ENCODE measurements around the gene NRAS.
"Not testable (repeated sequence)": the region's sequence is repeated elsewhere in the genome, so short reads cannot be mapped to it uniquely, and the experiment has no call there.

Gene NRAS

DNA sequence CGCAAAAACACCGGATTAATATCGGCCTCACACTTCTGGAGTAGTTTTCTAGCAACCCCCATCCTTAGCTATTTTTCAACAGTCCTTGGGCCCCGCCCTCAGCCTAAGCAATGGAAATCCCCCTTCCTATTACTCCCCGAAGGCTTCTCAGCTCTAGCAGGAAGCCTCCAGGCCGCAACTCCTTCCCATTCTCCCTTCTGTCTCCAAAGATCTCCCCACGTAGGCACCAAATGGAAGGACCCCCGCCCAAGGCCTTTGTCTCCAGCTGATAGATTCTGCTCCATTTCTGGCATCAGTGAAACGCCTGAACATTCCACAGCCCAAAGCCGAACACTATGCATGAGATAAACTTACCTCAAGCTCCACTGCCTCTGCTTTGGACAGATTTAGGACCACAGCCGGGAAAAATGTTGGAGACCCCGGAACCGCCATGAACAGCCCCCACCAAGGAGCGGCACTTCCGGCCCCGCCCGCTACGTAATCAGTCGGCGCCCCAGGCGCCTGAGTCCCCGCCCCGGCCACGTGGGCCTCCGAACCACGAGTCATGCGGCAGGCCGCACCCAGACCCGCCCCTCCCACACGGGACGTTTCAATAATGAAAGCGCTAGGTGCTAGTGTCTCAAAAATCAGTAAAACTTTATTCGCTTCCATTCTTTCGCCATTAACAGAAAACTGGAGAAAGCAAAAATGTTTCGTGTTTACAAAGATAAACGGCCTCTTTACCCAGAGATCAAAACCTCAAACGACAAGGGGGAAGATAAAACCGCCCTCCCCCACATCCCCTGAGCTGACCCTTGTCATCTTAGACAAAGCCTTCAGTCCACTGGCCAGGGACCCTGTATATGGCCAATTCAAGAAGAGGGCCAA lies at the start of gene NRAS:
Gene NRAS (minus strand): TSS at position 468 of the 867 bp plus-strand sequence. CDS start 611 bp downstream, outside the sequence.
- DNase-seq, result peak; percentile 67

DNA sequence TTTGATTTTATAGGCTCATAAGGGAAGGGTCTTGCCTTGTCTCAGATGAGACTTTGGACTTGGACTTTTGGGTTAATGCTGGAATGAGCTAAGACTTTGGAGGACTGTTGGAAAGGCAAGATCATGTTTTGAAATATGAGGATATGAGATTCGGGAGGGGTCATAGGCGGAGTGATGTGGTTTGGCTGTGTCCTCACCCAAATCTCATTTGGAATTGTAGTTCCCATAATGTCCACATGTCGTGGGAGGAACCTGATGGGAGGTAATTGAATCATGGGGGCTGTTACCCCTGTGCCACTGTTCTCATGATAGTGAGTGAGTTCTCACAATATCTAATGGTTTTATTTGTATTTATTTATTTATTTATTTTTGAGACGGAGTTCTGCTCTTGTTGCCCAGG lies 48.1 kb upstream of the NRAS start:
- DNase-seq, result no peak

DNA sequence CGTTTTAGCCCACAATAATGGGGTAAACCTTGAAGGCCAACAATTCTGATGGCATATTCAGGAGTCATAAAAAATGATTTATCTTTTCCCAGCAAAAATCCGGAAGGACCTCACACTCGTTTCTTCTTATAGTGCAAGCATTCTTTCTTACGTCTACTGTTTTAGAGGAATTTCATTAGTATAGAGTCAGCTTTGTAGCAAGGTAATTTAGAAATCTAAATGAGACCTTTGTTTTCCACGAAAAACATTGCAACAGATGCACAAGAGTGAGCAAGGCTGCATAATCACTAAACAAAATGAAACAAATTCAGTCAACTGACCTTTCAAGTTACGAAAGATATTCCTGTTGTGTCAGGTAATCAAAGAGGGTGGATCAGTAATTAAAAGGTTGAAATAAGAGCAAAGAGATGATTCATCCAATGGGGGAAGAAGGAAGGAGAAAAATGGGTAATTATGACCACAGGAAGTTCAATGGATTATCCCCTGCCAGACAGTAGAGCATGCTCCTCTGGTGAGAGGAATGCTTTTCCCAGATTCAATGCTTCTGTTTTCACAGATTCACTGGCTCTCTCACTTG lies 41.8 kb upstream of the NRAS start:
- no peak for DNase-seq

DNA sequence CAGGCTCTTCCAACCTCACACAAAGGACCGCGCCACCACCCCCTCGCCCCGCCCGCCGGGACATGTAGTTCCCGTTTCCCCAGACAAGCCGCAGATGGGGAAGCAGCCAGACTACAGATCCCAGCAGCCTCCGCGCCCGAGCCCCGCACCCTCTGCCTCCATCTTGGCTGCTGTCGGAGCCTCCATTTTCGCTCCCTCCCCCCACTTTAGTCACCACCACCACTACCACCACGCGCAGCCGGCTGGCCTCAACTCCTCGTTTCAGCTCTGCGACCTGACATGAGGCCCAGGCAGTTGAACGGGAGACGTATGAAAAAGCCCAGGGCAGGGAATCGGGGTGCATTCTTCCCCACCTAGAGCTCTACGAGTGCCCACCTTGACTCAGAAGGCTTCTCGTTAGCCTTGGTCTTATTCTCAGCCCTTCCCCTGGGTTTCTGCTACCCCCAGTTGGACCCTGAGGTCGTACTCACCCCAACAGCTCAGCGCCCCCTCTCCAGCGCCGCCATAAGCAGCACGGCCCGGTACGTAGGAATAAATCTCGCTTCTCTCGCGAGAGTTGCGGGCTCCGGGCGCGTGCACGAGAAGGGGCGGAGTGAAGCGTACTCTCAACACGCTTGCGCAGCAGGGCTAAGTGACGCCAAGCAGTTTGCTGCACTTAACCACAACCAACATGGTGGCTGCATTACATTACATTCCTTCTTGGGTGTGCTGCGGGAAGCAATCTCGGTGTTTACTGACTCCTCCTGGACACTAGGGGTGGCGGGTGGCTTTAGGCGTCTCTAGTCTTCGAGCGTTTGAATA lies 41.1 kb upstream of the NRAS start, which contains the start of gene CSDE1:
Gene CSDE1 (minus strand): TSS at position 530 of the 801 bp plus-strand sequence. CDS start 18,094 bp downstream, outside the sequence.
- peak; percentile 96 for DNase-seq

DNA sequence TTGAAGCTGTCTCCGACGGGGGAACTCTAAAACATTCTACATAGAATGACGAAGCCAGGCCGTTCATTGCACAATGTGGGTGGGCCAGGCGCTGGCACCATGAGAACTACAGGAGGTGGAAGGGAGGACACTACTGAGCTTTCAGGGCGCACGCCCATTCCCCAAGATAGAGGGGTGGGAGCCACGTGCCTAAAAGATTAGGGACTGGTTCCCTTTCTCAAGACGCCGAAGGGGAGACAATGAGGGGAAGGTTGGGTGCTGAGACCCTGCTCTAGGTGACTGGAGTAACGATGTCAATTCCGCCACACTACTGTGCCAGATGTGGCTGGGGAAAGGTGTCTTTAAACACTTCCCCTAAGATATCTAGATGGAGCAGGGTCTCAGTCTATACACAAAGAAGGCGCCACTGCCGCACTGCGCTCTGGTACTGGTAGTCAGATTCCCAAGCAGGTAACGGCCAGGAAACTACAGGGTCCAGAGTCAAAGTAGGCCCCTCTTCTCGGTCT lies 40.4 kb upstream of the NRAS start:
- DNase-seq, result no peak

DNA sequence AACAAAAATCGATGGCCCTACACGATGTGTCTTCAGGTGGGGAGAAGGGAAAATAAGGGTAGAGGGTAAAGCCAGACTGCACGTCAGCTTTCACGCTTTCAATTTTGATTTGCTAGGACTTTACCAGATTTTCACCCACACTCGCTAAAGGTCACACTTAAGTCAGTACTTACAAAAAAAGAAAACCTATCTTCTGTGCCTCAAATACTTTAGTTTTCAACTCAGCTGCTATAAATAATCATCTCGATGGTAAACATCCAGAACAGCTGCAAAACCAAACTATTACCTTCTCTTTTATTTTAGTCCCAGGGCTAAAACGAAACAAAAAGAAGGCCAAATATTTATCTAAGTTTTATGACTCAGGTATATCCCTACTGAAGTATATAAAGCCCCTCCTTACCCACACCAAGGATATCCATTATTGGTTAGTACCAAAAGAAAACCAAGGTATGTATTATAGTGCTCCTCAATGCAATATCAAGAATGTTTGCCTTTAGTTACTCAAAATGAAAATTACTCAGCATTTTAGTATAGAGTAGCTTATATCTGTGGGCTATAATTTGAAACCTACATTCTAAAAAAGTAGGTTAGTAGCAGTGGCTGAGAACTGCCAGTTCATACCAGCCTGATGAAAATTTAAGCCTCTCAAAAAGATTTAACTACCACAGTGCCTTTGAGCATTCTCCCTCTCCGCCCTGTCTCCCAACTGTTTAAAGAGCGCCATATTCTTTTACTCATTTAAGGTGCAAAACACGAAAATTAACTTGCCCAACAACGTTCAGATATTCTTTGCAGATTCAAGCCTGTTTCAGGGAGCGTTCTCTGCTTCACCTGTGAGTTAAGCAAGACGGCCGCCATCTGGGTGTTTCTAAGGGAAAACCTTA lies 39.7 kb upstream of the NRAS start:
- DNase-seq, result no peak

DNA sequence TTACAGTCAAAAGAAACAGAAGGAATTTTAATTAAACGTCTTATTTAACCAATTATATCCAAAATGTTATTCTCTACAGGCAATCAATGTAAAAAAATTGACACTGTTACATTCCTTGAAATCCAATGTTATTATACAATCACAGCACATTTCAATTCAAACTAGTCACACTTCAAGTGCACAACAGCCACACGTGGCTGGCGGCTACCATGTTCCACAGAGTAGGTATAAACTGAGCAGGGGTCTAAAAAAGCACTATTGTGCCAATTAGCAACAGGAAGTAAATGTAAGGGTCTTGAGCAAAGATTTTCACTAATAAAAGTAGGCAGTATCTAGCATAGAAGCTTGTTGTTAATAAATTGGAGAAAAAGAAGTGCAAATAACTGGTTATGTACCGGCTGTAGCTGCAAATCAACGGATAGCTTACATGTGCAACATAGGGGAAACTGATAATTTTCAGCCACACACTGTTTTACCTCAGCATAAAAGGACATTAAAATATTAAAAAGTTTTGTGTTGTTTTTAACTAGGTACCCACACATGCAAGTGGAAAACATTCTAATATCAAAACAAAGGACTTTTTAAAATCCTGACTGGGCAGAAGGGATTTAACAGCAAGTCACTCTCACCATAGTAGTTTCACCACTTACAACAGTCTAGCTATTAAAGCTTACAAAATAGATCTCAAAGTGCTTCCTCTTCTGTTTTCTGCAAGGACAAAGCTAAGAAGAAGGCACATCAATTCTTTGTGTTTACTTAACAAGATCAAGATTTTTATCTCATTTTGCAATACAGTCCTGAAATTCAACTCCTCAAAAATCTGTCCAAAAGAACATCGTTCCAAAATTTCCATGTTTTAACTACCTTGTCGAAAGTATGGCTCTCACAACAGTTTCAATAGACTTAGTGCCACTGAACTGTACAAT lies 38.7 kb upstream of the NRAS start:
- no peak for DNase-seq

DNA sequence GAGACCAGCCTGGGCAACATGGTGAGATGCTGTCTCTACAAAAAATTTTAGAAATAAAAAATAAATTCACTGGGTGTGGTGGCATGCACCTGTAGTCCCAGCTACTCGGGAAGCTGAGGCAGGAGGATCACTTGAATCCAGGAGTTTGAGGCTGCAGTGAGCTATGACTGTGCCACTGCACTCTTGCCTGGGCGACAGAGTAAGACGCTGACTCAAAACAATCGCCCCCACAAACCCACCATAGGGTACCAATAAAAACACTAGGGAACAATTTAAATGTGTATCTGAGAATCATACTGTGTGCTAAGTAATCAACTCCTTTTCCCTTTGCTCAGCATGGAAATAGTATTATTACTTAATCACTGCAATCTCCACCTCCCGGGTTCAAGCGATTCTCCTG lies 37.1 kb upstream of the NRAS start:
- not testable (repeated sequence) for DNase-seq

DNA sequence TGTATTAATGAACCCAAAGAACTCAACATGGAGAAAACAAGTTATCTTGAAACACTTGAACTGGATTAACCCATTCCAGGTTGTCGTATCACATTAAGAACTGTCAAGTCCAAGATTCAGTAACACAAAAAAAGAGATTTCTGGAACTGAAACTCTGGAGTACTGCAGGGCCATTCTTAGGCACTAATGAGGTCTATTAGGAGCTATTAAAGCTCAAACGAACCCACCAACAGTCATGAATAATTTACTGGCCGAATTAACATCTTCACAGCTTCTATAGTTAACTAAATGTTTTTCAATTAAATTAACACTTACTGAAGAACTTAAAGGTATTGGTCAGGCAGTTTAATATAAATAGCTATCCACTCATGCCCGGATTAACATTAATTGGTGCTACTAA lies 36.6 kb upstream of the NRAS start:
- no peak for DNase-seq

DNA sequence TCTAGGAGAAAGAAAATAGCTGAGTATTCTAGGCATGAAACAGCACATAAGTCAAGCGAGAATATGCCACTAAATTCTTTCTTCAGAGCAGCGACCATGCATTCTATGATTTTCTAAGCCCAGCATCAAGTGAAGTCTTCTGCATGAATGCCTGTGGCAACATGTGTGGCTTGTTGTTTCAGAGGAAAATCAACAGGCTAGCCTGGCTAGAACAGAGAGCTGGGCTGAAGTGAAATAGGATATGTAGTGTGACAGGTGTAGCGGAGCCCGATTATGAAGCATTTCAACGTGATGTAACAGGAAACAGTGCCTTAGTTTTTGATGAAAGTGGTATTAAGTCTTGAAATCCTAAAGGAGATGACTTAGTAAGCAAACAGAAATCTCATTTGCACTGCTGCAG lies 34.2 kb upstream of the NRAS start:
- DNase-seq, result peak; percentile 84

DNA sequence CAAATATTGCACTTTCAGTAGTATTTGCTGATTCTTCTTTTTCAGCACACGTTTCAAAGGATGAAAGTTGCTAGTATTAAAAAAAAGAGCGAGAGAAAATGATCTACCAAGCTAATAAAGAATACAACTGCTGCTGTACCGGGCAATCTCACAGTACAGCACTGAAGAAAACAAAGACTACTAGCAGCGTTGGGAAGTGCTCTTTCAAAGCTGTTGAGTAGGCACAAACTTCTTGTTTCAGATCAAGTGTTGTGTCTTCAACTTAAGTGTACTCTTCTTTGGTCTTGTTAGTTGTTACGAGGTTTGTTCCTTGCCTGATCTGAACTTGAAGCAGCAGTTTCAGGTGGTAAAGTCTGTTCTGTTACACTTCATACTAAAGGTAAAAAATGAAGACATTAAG lies 33.3 kb upstream of the NRAS start:
- DNase-seq, result no peak

DNA sequence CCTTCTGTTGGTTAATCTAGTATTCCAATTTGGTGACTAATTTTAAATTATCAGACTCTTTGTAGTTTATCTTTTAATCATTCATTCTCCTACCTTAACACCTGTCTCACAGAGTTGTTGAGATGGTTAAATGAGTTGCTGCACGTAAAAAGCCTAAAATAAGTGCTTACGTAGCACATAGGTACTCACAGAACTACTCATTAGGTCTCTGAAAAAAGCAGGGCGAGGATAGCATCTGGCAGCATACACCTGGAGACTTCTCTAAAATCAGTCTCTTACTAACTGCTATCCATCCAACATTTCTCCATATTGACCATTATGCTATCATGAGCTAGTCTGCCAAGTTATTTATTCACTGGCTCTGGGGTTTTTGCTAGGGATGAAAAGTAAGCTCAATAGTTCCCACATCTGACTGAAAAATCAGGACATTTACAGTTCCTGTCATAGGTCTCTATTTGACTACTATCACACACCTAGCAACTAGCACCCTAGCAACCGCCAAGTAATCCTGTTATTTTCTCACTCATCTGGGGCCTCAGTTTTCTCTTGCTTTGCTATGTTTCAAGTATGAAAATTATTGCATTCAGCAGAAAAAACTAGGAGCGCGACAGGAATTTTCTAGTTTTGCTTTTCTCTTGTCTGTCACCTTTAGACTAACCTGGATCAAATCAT lies 30.0 kb upstream of the NRAS start:
- DNase-seq, result no peak

DNA sequence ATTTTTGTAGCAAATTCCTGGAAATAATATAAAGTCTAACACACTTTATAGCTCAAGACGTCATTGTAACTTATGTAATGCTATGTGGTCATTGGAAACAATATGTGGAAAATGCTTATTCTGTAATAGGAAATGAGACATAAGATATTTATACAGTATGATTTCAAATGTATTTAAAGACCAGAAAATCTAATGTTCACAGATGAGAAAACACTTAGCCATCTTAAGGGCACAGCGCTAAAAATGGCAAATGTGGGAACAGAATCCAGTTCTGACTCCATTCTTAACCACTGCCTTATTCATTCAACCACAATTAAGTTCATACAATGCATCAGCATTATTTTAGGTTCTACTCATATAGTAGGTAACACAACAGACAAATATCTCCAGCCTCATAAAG lies 28.7 kb upstream of the NRAS start:
- DNase-seq, result no peak

DNA sequence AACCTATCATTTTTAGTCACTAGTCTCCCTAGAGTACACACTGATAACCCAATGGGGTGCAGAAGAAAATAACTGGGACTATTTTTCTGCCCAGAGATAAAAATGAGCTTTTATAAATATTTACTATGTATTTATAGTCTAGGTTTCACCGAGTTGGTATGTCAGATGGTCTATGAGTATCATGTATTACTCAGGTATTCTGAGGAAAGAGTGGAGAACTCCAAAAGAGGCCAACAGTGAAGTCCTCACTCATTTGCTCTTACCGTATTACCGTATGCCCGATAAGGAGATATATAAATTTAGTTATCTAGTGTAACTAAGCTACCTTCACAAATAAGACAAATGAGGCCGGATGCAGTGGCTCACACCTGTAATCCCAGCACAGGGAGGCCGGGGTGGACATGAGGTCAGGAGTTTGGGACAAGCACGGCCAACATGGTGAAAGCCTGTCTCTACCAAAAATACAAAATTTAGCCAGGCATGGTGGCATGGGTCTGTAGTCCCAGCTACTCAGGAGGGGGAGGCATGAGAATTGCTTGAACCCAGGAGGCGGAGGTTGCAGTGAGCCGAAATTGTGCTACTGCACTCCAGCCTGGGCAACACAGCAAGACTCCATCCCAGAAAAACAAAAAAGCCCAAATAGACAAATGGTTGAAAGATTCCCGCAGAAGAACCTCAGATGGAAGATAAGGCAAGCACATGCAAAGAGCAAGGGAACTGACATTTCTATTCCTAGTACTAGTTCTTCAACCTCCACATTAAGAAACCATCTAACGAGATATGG lies 25.6 kb upstream of the NRAS start:
- DNase-seq, result no peak

DNA sequence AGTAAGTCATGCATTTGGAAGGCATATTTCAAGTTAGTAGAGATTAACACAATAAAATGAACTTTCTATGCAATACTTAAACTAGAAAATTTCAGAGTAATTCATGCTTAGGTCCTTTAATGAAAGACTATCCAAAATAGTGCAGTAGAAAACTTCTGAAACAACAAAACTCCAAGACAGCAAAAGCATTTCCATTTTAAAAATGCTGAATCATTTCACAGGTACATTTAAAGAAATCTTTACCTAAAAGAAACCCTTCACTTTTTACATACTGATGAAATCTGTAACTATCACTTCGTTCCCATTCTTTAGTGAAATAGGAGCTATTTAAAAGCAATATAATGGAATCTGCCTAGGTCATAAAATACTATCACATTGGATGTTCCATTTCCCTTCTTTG lies 23.8 kb upstream of the NRAS start:
- no peak for DNase-seq

DNA sequence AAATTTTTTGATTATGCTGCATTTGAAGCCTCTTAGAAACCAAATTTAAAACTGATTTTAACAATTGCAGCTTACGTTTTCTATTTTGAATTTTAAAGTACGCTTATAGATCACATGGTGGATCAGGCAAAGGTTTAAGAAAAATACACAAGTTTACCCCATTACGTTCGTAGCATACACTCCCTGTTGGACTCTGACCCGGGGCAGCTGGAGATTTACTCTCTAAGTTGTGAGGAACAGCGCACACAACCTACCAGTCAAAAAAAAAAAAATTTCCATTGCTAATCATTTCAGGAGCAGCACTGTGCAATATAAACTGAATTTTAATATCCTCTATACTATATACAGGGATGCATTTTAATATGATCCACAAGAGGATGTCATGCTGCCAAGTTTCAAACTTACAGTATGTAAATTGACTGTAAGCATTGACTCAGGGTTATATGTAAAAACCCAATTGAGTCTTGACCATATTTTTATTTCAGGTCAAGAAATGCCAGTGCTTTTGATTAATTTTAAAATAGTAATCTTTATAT lies 20.8 kb upstream of the NRAS start:
- no peak for DNase-seq

DNA sequence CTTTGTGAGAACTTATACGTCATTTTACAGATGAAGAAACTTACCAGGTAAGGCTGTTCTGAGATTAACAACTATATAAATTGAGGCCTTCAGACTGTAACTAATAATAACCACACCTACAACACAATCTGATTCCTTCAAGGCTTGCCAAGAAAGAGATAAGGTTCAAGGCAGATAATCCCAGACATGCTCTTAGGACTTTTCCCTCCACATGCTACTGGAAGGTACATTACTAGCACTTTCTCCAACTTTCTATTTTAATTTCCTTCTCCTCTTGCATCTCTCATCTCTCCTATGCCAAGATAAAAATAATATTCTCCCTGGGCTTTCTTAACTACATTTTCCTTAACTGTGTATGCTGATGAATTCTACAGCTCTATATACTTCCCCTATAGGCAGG lies 18.9 kb upstream of the NRAS start:
- DNase-seq, result no peak

DNA sequence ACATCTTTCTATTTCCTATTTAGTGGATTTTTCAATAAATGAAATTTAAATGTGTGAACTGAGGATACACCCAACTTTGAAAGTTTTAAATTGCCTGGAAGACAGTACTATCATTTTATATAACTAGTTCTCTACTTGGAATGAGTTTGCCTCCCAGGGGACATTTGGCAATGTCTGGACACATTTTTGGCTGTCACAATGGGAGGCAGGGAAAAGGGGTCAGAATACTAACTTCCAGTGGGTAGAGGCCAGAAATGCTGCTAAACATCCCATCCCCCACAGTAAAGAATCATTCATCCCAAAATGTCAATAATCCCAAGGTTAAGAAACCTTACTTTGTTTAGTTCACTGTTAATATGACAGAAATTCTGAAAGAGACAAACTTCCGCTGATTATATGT lies 13.2 kb upstream of the NRAS start:
- DNase-seq, result no peak

DNA sequence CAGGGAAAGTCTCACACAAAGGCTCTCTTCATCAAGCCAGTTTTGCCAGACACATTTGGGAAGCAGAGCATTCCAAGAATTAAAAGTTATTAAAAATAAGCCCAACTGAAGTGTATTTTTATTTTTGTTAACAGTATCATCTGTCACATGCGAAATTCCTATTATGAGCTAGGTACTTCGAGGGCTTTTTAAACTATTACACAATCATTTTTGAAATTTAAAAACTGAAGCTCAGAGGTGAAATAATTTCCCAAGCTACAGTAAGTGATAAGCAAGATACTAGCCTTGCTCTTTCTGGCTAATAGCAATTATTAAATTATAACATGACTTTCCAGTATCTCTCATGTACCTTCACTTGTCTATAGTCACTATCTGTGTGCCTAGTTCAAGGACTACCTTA lies 12.0 kb upstream of the NRAS start:
- no peak for DNase-seq

DNA sequence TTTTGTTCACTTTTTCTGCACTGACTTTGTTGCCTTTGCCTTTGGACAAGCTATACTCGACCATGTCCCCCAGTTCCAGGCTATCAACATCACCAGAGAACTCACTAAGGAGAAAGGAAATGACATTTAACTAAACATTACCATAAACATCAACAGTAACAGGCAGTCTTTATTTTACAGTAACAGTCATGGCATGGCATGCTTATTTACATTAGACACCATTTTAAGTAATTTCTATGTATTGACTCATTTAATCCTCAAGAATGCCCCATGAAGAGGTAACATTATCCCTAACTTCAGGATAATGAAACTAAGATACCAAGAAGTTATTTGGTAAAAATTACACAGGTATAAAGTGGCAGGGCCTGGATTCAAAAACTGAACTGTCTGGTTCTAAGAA lies 8.7 kb upstream of the NRAS start:
- no peak for DNase-seq

All from NCI-H510A treated with DMSO at 0.1 percent for 48 hours (cell line).